Stimulated activated CD4-positive, alpha-beta T cell treated with anti-CD3 and anti-CD28 coated beads, Interleukin-4, amount 100 ng/mL, for 48 hours (primary cell): Measurements from ENCODE around the gene TRPC4AP.
"Not testable (repeated sequence)": the region's sequence is repeated elsewhere in the genome, so short reads cannot be mapped to it uniquely, and the experiment has no call there.

Source experiments
- DNase-seq, 2 donors: peaks; one replicate each; pipeline ENCODE4 v3.0.0-alpha.2; 2020; ENCODE audit warnings: low read depth in 2 of 2

TRPC4AP gene

GRCh38 chr20:35104685-35105295, 12.2 kb upstream of the TRPC4AP start:
- DNase-seq: no peak

DNA sequence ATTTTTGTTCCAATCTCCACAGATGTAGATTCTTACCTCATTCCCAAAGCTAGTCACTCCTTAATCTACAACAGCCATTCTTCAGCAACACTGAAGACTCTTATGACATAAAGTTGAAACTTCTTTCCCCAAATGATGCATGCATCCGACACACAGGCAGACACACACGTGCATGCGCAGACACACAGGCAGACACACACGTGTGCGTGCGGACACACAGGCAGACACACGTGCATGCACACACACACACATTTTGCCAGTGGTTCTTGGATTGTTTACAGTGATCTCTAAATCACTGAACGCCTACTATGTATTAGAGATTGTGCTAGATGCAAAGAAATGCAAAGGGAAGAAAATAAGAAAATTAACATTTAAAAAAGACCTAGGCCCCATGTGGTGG, 9.0 kb upstream of the TRPC4AP start:
- no peak for DNase-seq

DNA sequence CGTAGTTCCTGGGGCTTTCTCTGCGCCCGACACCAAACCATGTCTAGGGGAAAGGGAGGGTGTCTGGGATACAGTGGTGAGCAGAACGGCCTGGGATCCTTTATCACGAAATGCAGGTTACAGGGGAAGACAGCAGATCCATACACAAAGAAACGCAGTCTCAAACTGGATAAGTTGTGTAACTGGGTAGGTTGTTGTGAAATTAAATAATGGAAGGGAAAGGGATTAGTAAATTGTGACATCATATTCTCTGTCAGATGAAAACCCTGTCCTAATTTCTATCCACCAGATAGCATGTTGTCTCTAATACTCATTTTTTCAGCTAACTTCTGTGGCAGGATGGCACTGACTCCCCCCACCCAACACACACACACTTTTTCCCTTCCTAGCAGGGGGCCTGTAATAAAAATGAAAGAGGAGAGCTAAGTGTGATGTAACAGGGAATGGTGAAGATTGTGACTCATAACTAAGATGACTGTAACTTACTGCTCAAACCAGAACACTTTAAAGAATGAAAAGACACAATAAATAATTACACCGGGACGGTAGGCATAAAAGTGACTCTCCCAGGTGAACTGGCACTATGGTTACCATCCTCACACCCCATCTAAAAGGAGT, 769 bp upstream of the TRPC4AP start:
- DNase-seq: no peak

DNA sequence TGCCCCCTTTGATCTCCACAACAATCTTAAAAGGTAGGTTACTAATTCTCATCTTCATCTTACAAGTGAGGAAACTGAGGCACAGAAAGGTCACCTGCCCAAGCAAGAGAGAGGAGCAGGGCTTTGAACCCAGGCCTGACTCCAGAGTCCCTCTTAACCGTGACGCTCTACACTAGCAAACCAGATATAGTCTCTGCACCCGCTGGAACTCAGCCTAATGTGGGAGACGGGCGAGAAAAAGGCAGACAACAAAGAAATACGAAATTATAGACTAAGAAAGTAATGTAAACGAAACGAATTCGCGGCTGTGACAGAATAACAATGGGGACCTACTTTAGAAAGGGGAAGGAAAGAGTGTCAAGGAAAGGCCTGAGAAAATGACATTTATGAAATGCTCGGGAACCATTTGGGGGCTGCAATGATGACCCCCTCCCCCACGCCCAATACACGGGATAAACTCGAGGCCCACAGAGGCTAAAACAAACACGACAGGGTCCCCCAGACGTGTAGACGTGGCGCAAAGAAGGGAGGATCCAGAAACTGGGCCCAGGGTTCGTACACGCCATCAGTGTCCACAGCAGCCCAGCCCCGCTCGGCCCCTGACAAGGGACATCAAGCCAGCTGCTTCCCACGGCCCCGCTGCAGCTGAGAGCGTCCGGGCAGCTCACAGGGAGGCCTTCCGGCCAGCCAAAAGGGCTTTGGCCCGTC, 637 bp downstream of the TRPC4AP start:
- no peak for DNase-seq

DNA sequence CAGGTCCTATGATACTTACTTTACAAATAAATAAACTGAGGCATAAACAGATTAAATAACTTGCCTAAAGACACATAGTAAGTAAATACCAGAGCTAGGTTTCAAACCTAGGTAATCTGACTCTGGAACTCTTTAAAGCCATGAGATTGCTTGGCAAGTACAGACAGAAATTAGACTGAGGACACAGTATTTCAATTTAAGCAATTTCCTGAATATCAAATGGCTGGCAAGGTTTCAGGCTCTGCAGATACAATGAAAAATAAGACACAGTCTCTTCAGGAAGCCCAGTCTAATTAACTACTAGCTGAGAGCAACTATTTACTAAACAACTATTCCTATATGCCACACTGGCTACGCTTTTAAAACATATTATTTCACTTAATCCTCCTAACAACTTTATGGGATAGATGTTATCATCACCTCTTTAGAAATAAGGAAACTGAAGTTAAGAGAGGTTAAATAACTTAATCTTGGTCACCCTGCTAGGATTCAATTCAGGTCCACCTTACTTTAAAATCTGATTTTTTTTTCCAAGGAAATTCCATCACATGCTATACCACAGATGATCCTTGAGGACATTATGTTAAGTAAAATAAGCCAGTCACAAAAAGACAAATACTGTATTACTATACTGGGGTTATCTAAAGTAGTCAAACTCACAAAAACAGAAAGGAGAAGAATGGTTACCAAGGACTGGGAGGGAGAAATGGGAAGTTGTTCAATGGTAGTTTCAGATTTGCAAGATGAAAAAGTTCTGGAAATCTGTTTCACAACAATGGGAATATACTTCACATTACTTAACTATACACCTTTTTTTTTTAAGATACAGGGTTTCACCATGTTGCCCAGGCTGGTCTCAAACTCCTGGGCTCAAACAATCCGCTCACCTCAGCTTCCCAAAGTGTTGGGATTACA, 4.1 kb downstream of the TRPC4AP start:
- DNase-seq: no peak

GRCh38 chr20:35087791-35088190, 4.8 kb downstream of the TRPC4AP start:
- DNase-seq: no peak

- no peak for DNase-seq
Observed at GRCh38 chr20:35087355-35087754, 5.3 kb downstream of the TRPC4AP start.

DNA sequence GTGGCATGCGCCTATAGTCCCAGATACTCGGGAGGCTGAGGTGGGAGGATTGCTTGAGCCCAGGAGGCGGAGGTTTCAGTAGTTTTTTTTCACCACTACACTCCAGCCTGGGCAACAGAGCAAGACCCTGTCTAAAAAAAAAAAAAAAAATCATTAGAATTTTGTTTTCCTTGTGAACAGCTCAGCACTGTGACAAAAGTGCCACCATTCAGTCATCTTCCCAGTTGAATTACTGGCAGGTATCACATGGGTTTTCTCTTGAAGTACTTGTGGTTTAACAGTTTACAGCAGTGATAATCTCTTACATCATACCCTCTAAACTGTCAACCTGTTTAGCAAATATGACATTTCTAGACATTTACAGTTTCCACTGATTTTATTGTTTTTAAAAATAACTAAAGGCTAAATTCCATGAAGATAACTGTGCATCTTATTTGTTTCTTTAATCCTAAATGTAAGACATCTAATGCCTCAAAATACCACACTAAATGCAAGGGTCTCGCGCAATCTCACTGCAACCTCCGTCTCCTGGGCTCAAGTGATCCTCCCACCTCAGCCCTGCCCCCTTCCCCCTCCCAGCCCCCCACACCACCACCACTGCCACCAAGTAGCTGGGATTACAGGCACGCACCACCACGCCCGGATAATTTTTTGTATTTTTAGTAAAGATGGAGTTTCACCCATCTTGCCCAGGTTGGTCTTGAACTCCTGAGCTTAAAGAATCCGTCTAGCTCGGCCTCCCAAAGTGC, 7.0 kb downstream of the TRPC4AP start:
- DNase-seq: no peak

DNA sequence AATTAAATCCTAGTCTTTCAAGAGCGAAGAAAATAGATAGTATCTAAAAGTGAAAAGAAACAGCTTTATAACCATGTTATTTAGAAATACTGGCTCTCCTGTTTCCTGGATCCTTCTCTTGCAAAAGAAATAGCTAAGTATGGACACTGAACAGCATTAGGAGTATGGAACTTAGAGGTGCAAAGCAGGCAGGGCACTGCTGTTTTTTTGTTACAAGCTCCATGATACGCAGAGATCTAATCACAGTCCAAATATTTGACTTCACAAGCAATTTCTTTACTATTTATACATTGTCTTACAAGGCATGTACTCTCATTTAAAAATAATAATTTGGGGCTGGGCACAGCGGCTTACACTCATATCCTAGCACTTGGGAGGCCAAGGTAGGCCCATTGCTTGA, 7.6 kb downstream of the TRPC4AP start:
- DNase-seq: no peak

DNA sequence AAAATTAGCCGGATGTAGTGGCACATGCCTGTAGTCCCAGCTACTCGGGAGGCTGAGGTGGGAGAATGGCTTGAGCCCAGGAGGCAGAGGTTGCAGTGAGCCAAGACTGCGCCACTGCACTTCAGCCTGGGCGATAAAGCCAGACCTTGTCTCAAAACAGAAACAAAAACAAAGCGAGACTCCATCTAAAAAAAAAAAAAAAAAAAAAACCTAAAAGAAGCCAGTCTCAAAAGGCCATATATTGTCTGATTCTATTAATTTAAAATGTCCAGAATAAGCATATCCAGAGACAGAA, 12.3 kb downstream of the TRPC4AP start:
- DNase-seq: not testable (repeated sequence)

DNA sequence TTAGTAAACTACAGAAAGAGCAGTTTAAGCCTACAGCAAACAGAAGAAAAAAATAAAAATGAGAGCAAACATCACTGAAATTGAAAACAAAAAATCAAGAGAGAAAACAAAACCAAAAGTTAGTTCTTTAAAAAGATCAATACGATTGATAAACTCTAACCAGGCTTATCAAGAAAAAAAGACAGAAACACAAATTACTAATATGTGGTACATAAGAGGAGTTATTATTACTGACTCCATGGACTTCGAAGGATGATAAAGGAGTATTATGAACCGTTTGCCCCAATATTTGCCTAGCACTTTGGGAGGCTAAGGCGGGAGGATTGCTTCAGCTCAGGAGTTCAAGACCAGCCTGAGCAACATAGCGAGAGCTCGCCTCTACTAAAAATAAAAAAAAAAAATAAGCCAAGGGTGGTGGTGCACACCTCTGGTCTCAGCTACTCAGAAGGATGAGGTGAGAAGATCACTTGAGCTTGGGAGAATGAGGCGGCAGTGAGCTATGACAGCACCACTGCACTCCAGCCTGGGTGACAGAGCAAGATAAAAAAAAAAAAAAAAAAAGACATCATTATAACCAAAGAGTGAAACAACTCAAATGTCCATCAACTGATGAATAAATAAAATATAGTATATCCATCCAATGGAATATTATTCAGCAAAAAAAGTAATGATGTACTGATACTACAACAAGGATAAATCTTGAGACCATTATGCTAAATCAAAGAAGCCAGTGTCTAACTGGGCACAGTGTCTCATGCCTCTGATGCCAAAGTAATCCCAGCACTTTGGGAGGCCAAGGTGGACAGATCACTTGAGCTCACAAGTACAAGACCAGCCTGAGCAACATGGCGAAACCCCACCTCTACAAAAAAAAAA, 12.9 kb downstream of the TRPC4AP start:
- DNase-seq: no peak

DNA sequence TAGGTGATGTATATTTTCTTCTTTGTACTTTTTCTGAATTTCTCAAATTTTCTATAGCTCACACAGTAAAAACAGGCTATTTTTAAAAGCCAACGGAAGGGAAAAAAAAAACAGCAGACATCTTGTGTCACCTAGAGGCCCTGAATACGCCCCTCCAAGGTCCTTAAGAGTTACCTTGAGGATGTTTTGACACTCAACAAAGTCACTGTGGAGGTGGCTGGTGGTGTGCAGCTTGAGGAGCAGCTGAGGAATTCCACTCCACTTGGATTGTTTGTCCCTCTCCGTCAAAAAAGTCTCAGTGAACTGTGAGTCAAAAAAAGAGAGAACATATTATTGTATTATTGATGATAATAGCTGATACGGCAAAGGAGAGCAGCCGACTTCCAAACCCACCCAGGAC, 14.7 kb downstream of the TRPC4AP start:
- no peak for DNase-seq

DNA sequence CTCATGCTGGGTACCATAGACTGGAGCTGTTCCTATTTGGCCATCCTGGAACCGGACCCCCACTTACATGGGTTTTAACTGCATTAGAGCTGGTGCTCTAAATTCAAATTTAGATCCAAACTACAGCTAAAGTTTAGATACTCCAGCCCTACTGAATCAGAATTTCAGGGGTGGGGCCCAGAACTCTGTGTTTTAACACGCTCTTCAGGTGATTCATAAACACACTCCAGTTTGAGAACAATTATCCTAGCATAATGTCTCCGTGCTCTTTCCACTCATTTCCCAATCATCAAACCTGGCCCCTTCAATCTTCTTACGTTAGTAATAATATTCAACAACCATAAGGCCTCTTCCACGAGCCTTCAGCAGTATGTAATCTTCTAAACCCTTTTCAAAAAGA, 15.3 kb downstream of the TRPC4AP start:
- no peak for DNase-seq

GRCh38 chr20:35071436-35072153, 21.0 kb downstream of the TRPC4AP start:
- DNase-seq: not testable (repeated sequence)

DNA sequence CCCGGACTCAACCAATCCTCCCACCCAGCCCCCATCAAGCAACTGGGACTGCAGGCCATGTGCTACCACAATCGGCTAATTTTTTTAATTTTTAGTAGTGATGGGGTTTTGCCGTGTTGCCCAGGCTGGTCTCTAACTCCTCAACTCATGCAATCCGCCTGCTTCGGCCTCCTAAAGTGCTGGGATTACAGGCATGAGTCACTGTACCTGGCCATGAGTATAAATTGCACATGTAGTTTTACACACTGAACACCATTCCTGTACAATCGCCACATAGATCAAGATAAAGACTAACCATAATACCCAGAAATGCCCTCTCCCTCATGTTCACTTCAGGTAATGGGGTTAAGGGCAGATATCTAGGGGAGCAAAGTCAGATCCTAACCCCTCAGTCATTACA, 26.4 kb downstream of the TRPC4AP start:
- no peak for DNase-seq

GRCh38 chr20:35065181-35065580, 27.4 kb downstream of the TRPC4AP start:
- no peak for DNase-seq

- DNase-seq: no peak
Observed at GRCh38 chr20:35063168-35063567, 29.4 kb downstream of the TRPC4AP start.

DNA sequence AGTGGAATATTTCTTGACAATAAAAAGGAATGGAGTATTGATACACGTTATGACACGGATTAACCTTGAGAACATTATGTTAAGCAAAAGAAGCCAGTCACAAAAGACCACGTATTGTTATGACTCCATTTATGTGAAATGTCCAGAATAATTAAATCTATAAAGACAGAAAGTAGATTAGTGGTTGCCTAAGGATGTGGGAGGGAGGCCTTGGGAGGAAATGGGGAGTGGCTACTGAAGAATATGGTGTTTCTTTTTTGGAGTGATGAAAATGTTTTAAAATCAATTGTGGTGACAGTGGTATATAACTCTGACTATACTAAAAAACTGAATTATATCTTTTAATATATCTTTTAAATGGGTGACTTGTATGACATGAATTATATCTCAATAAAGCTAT, 30.1 kb downstream of the TRPC4AP start:
- no peak for DNase-seq

- DNase-seq: no peak
Observed at GRCh38 chr20:35060168-35060567, 32.4 kb downstream of the TRPC4AP start.

GRCh38 chr20:35059612-35060011, 33.0 kb downstream of the TRPC4AP start:
- no peak for DNase-seq
